ENCODE results near the gene TBL3. TPM values are rescaled to one million over a fixed set of nuclear protein-coding genes. Genes with fewer than 3 reads are reported as not detected.
A peak's percentile ranks its signal among the peaks of the same experiment; 100 is the strongest.

Gene TBL3
- total RNA-seq, 1 donor from 2014 or later = 44.5 TPM

GRCh38 chr16:1972490-1972877 is 631 bp downstream of the TBL3 start:
- Histone ChIP-seq H3K4me3 (ENCODE audit: low read depth, low read length) (peak overlapping the region; percentile 99), H3K36me3 (ENCODE audit: control insufficient read depth, insufficient read depth, low read length) (peaks cover 16% of the 10 kb centered on the region), H3K27me3 (ENCODE audit: control insufficient read depth, insufficient read depth, low read length) (no peaks in the 10 kb centered on the region)
- no peak for TF ChIP-seq CTCF (IDR thresholded peaks at IDR 0.05; ENCODE audit: insufficient read depth, low read length, severe bottlenecking)
- no peak for FAIRE-seq
- DNase-seq (ENCODE audit: low read depth) = no peak

- no peak for TF ChIP-seq CTCF (IDR thresholded peaks at IDR 0.05; ENCODE audit: insufficient read depth, low read length, severe bottlenecking)
- H3K36me3 ChIP-seq (ENCODE audit: control insufficient read depth, insufficient read depth, low read length) = peaks cover 24% of the 10 kb centered on the region
Observed at GRCh38 chr16:1973461-1974156, 1.8 kb downstream of the TBL3 start.

GRCh38 chr16:1974157-1975070 is 2.6 kb downstream of the TBL3 start:
- FAIRE-seq (no peak), DNase-seq (ENCODE audit: low read depth) (no peak)
- Histone ChIP-seq H3K36me3 (ENCODE audit: control insufficient read depth, insufficient read depth, low read length) (peaks cover 24% of the 10 kb centered on the region), H3K4me3 (ENCODE audit: low read depth, low read length) (no peak overlapping the region), H3K27me3 (ENCODE audit: control insufficient read depth, insufficient read depth, low read length) (no peaks in the 10 kb centered on the region)
- no peak for TF ChIP-seq CTCF (IDR thresholded peaks at IDR 0.05; ENCODE audit: insufficient read depth, low read length, severe bottlenecking)

More at GRCh38 chr16:1973461-1974156, 1.8 kb downstream of the TBL3 start:
- H3K27me3 ChIP-seq (ENCODE audit: control insufficient read depth, insufficient read depth, low read length) = no peaks in the 10 kb centered on the region
- no peak for FAIRE-seq
- no peak for DNase-seq (ENCODE audit: low read depth)
- no peak overlapping the region for H3K4me3 ChIP-seq (ENCODE audit: low read depth, low read length)

- Histone ChIP-seq H3K4me3 (ENCODE audit: low read depth, low read length) (no peak overlapping the region), H3K27me3 (ENCODE audit: control insufficient read depth, insufficient read depth, low read length) (no peaks in the 10 kb centered on the region), H3K36me3 (ENCODE audit: control insufficient read depth, insufficient read depth, low read length) (peaks cover 24% of the 10 kb centered on the region)
- DNase-seq (ENCODE audit: low read depth) = no peak
- FAIRE-seq = no peak
- no peak for TF ChIP-seq CTCF (IDR thresholded peaks at IDR 0.05; ENCODE audit: insufficient read depth, low read length, severe bottlenecking)
Observed at GRCh38 chr16:1975432-1976215, 3.8 kb downstream of the TBL3 start.

- DNase-seq (ENCODE audit: low read depth) (no peak), FAIRE-seq (no peak)
- Histone ChIP-seq H3K27me3 (ENCODE audit: control insufficient read depth, insufficient read depth, low read length) (peaks cover 3% of the 10 kb centered on the region), H3K4me3 (ENCODE audit: low read depth, low read length) (no peak overlapping the region), H3K36me3 (ENCODE audit: control insufficient read depth, insufficient read depth, low read length) (peaks cover 24% of the 10 kb centered on the region)
- no peak for TF ChIP-seq CTCF (IDR thresholded peaks at IDR 0.05; ENCODE audit: insufficient read depth, low read length, severe bottlenecking)
Observed at GRCh38 chr16:1976216-1976520, 4.3 kb downstream of the TBL3 start.
